Upper lobe of left lung (tissue), 6 donors: ENCODE measurements around the gene DDX27. TPM values are rescaled to one million over a fixed set of nuclear protein-coding genes. Genes with fewer than 3 reads are reported as not detected.

ENCODE experiments used
- ATAC-seq, 2 donors: fragments of 200-7000 bp; cut with Tn5 transposase; one replicate each; pipeline ENCODE4 v1.9.1; 2022; ENCODE audit warnings: mild to moderate bottlenecking in 2 of 2, moderate library complexity in 2 of 2; ENCODE audit not compliant: low FRiP score in 2 of 2
- DNase-seq, 2 donors: peaks; one replicate each; pipeline ENCODE4 v3.0.0-alpha.2; 2019 to 2020
- H3K27ac ChIP-seq, 4 donors: fragments of 200-600 bp; sonication (generic); one replicate each; pipeline ENCODE4 v1.5.1; 2016 to 2019
- H3K27me3 ChIP-seq, 4 donors: fragments of 200-600 bp; sonication (generic); one replicate each; pipeline ENCODE4 v1.5.1; 2017 to 2019
- H3K36me3 ChIP-seq, 4 donors: fragments of 200-600 bp; sonication (generic); one replicate each; pipeline ENCODE4 v1.5.1; 2016 to 2019
- H3K4me1 ChIP-seq, 4 donors: fragments of 200-600 bp; sonication (generic); one replicate each; pipeline ENCODE4 v1.5.1; 2018 to 2019
- H3K4me3 ChIP-seq, 4 donors: fragments of 200-600 bp; sonication (generic); one replicate each; pipeline ENCODE4 v1.5.1; 2017 to 2019; ENCODE audit warnings: mild to moderate bottlenecking in 2 of 4, moderate library complexity in 1 of 4
- H3K9me3 ChIP-seq, 4 donors: fragments of 200-600 bp; sonication (generic); one replicate each; pipeline ENCODE4 v1.5.1; 2018 to 2019
- CTCF ChIP-seq, 6 experiments: fragments of 450-650 bp in 4 of 6; fragments of 200-600 bp in 2 of 6; sonication (generic) in 2 of 6; IDR thresholded peaks; one replicate each; pipeline ENCODE4 v1.5.1; 2016 to 2019; ENCODE audit warnings: antibody characterized with exemption in 6 of 6
- EP300 ChIP-seq, 4 donors: sonication (generic); formaldehyde crosslinking; IDR thresholded peaks; one replicate each; pipeline ENCODE4 v1.5.1; 2017; ENCODE audit warnings: antibody characterized with exemption in 4 of 4, control low read depth in 2 of 4
- POLR2A ChIP-seq, 4 donors: fragments of 450-650 bp; IDR thresholded peaks; one replicate each; pipeline ENCODE4 v1.5.1; 2016 to 2017; ENCODE audit warnings: antibody characterized with exemption in 4 of 4, mild to moderate bottlenecking in 2 of 4
- POLR2AphosphoS5 ChIP-seq, 2 donors: sonication (generic); formaldehyde crosslinking; IDR thresholded peaks; one replicate each; pipeline ENCODE4 v1.5.1; 2017; ENCODE audit warnings: antibody characterized with exemption in 2 of 2
- WGBS, 2 donors: methylation state at CpG; one replicate each; pipeline ENCODE4 v1.1.5; 2017 to 2018; 5-methylcytosine and 5-hydroxymethylcytosine counted together
- total RNA-seq, 6 donors: library from RNA; depleted of rRNA in 4 of 6; stranded (reverse); fragments of >200 nt in 4 of 6; gene quantifications; one replicate each; pipeline versions ENCODE4 v1.1.0 to v1.2.1, GENCODE V29; 2016 to 2021
- donor health status: DM: no; HTN: no; CAD: no; lungs with moderate emphysema.
- donor health status: DM: no; HTN: yes; CAD: no; lungs with severe emphysema.

Gene DDX27
- total RNA-seq, 6 donors from 2014 or later, result 26.7 to 43.0 (median 31.0) TPM

- peaks cover 71 to 100% (median 97%) of the 10 kb centered on the region in 4 donors for H3K36me3 ChIP-seq
- 92% methylated on average over 6 of the region's 6 CpGs for WGBS, 2 donors
- no peak for ATAC-seq
Measured at GRCh38 chr20:49252556-49253350, 33.5 kb downstream of the DDX27 start.

GRCh38 chr20:49256261-49256660 is 37.0 kb downstream of the DDX27 start:
- ATAC-seq (no peak), DNase-seq (no peak)
- H3K27me3 ChIP-seq, result no peaks in the 10 kb centered on the region
- H3K4me1 ChIP-seq, result no peaks in the 10 kb centered on the region
- no peaks in the 10 kb centered on the region for H3K9me3 ChIP-seq
- peaks cover 69 to 100% (median 98%) of the 10 kb centered on the region in 4 donors for H3K36me3 ChIP-seq
- TF ChIP-seq EP300 (IDR thresholded peaks at IDR 0.05), result no peak
- WGBS, 2 donors, result 70 to 75% methylated on average over 6 of the region's 6 CpGs
- H3K27ac ChIP-seq, result no peak overlapping the region
- no peak overlapping the region for H3K4me3 ChIP-seq

More at GRCh38 chr20:49252556-49253350, 33.5 kb downstream of the DDX27 start:
- no peak overlapping the region for H3K27ac ChIP-seq
- no peak for DNase-seq
- no peaks in the 10 kb centered on the region for H3K9me3 ChIP-seq
- H3K4me3 ChIP-seq, result no peak overlapping the region
- TF ChIP-seq CTCF (IDR thresholded peaks at IDR 0.05) (no peak), POLR2AphosphoS5 (IDR thresholded peaks at IDR 0.05) (no peak), POLR2A (IDR thresholded peaks at IDR 0.05) (no peak), EP300 (IDR thresholded peaks at IDR 0.05) (no peak)
- H3K4me1 ChIP-seq, result peaks cover 0 to 12% (median 10%) of the 10 kb centered on the region in 4 donors
- no peaks in the 10 kb centered on the region for H3K27me3 ChIP-seq

- ATAC-seq (no peak), DNase-seq (no peak)
- TF ChIP-seq EP300 (IDR thresholded peaks at IDR 0.05) (no peak), POLR2A (IDR thresholded peaks at IDR 0.05) (no peak), CTCF (IDR thresholded peaks at IDR 0.05) (no peak), POLR2AphosphoS5 (IDR thresholded peaks at IDR 0.05) (no peak)
- Histone ChIP-seq H3K9me3 (no peaks in the 10 kb centered on the region), H3K4me1 (no peaks in the 10 kb centered on the region), H3K27ac (no peak overlapping the region), H3K27me3 (no peaks in the 10 kb centered on the region), H3K36me3 (peaks cover 56 to 100% (median 94%) of the 10 kb centered on the region in 4 donors), H3K4me3 (no peak overlapping the region)
- WGBS, 2 donors, result 62 to 89% methylated on average over 4 of the region's 4 CpGs
Measured at GRCh38 chr20:49259284-49259683, 40.1 kb downstream of the DDX27 start.

- Histone ChIP-seq H3K27ac (no peak overlapping the region), H3K4me3 (no peak overlapping the region), H3K4me1 (peaks cover 0 to under 1% (median 0%) of the 10 kb centered on the region in 4 donors), H3K36me3 (peaks cover 57 to 100% (median 94%) of the 10 kb centered on the region in 4 donors), H3K27me3 (no peaks in the 10 kb centered on the region), H3K9me3 (no peaks in the 10 kb centered on the region)
- TF ChIP-seq EP300 (IDR thresholded peaks at IDR 0.05), result no peak
- no peak for TF ChIP-seq POLR2AphosphoS5 (IDR thresholded peaks at IDR 0.05)
- no peak for TF ChIP-seq POLR2A (IDR thresholded peaks at IDR 0.05)
- TF ChIP-seq CTCF (IDR thresholded peaks at IDR 0.05), result no peak
- WGBS, 2 donors, result 93 to 100% methylated on average over 2 of the region's 2 CpGs
- ATAC-seq (no peak), DNase-seq (no peak)
Measured at GRCh38 chr20:49259799-49260198, 40.6 kb downstream of the DDX27 start.

GRCh38 chr20:49260218-49260617 is 41.0 kb downstream of the DDX27 start:
- Histone ChIP-seq H3K36me3 (peaks cover 57 to 100% (median 94%) of the 10 kb centered on the region in 4 donors), H3K27me3 (no peaks in the 10 kb centered on the region), H3K4me3 (no peak overlapping the region), H3K9me3 (no peaks in the 10 kb centered on the region), H3K4me1 (peaks cover 0 to 5% (median under 1%) of the 10 kb centered on the region in 4 donors), H3K27ac (no peak overlapping the region)
- TF ChIP-seq POLR2AphosphoS5 (IDR thresholded peaks at IDR 0.05) (no peak), EP300 (IDR thresholded peaks at IDR 0.05) (no peak), POLR2A (IDR thresholded peaks at IDR 0.05) (no peak), CTCF (IDR thresholded peaks at IDR 0.05) (no peak)
- WGBS, 2 donors, result 87 to 91% methylated on average over 4 of the region's 4 CpGs
- no peak for DNase-seq
- ATAC-seq, result no peak
